Vein endothelial cell (primary cell): Measurements from ENCODE around the gene GLTP. TPM values are rescaled to one million over a fixed set of nuclear protein-coding genes. Genes with fewer than 3 reads are reported as not detected.

Source experiments
- small RNA-seq: library from RNA; depleted of rRNA; stranded (forward); fragments of <200 nt; gene quantifications from one replicate; pipeline ENCODE3, GENCODE V24; 2012
- total RNA-seq: library from RNA; depleted of rRNA; stranded (reverse); fragments of >200 nt; gene quantifications from 2 replicates; pipeline ENCODE4 v1.2.3, GENCODE V29; 2012

The GLTP gene
- total RNA-seq, result 65.0 and 66.7 TPM in 2 replicates

GRCh38 chr12:109880043-109880931, at the start of gene GLTP:
Gene GLTP (minus strand): TSS chr12:109880541. CDS start chr12:109880374, 167 bp downstream.

GRCh38 chr12:109899783-109900751, 19.7 kb upstream of the GLTP start, which contains the start of gene TCHP:
Gene TCHP (plus strand): TSS chr12:109900274. CDS start chr12:109903027, 2,753 bp downstream.

GRCh38 chr12:109833307-109834189, 46.8 kb downstream of the GLTP start, which contains the start of gene TRPV4:
Gene TRPV4 (minus strand): TSS chr12:109833398. CDS start chr12:109814796, 18,602 bp downstream.

Small RNA genes within 50 kb of the gene (small RNA-seq; reads per million reads assigned to genes)
- gene MIR4497 (not detected), gene RN7SL441P (not detected)

Other genes with a start within 250 kb of the GLTP start
- 0.65 and 0.86 TPM in 2 replicates for gene FAM222A, start 166.7 kb downstream of the GLTP start, total RNA-seq
- 3.5 and 4.6 TPM in 2 replicates for gene TRPV4, start 47.1 kb downstream of the GLTP start, total RNA-seq
- gene TCHP, start 19.7 kb upstream of the GLTP start, total RNA-seq, result 9.8 and 11.9 TPM in 2 replicates
- 57.5 and 80.2 TPM in 2 replicates for gene GIT2, start 115.8 kb upstream of the GLTP start, total RNA-seq
- gene ANKRD13A, start 118.9 kb upstream of the GLTP start, total RNA-seq, result 57.2 and 70.9 TPM in 2 replicates
- 9.8 and 13.4 TPM in 2 replicates for gene C12orf76, start 168.0 kb upstream of the GLTP start, total RNA-seq
- 7.8 and 9.4 TPM in 2 replicates for gene IFT81, start 243.8 kb upstream of the GLTP start, total RNA-seq